HepG2 (cell line): Measurements from ENCODE around the gene KRTAP3-3. TPM values are rescaled to one million over a fixed set of nuclear protein-coding genes. Genes with fewer than 3 reads are reported as not detected.

Experiments used
- BHLHE40 ChIP-seq: IDR thresholded peaks from 2 replicates; pipeline ENCODE4 v1.6.1; 2011; ENCODE audit warnings: low read length, improper control_type of control experiment
- CBX2 ChIP-seq, 2 experiments: fragments of 200-600 bp in 1 of 2; sonication (generic); formaldehyde crosslinking in 1 of 2; IDR thresholded peaks; 2 replicates each; pipeline versions ENCODE4 v1.7.0 to v1.8.1; 2018 to 2022; ENCODE audit warnings: low read depth in 2 of 2, low read length in 1 of 2, mild to moderate bottlenecking in 1 of 2, missing genetic modification reagents in 1 of 2
- DMAP1 ChIP-seq: IDR thresholded peaks from 2 replicates; pipeline ENCODE4 v1.6.1; 2016
- HES4 ChIP-seq: sonication (generic); formaldehyde crosslinking; IDR thresholded peaks from 2 replicates; pipeline ENCODE4 v1.9.0; 2021; ENCODE audit warnings: mild to moderate bottlenecking, missing genetic modification reagents, borderline replicate concordance
- HNRNPUL1 ChIP-seq: fragments of 200-400 bp; formaldehyde crosslinking; IDR thresholded peaks from 2 replicates; pipeline ENCODE4 v1.6.1; 2017; ENCODE audit warnings: low read depth, mild to moderate bottlenecking, low read length, moderate library complexity
- KLF12 ChIP-seq: sonication (generic); formaldehyde crosslinking; IDR thresholded peaks from 2 replicates; pipeline ENCODE4 v1.4.0; 2020; ENCODE audit warnings: missing genetic modification reagents, borderline replicate concordance
- KLF6 ChIP-seq: IDR thresholded peaks from 2 replicates; pipeline ENCODE4 v1.8.0; 2016; ENCODE audit warnings: missing biosample characterization, missing genetic modification reagents
- MEIS2 ChIP-seq: sonication (generic); formaldehyde crosslinking; IDR thresholded peaks from 2 replicates; pipeline ENCODE4 v1.9.0; 2021; ENCODE audit warnings: mild to moderate bottlenecking, missing genetic modification reagents
- SOX5 ChIP-seq: IDR thresholded peaks from 2 replicates; pipeline ENCODE4 v1.6.1; 2016; ENCODE audit warnings: borderline replicate concordance
- SP2 ChIP-seq: sonication (generic); formaldehyde crosslinking; IDR thresholded peaks from 2 replicates; pipeline ENCODE4 v1.5.1; 2020; ENCODE audit warnings: mild to moderate bottlenecking, missing genetic modification reagents
- SYNCRIP ChIP-seq: fragments of 200-400 bp; formaldehyde crosslinking; IDR thresholded peaks from 2 replicates; pipeline ENCODE4 v1.6.1; 2018; ENCODE audit warnings: mild to moderate bottlenecking, low read depth, low read length; ENCODE audit not compliant: insufficient read depth
- ZIK1 ChIP-seq: sonication (generic); formaldehyde crosslinking; IDR thresholded peaks from 2 replicates; pipeline ENCODE4 v1.5.0; 2020; ENCODE audit warnings: mild to moderate bottlenecking, low read depth, missing genetic modification reagents, borderline replicate concordance
- ZNF12 ChIP-seq: sonication (generic); formaldehyde crosslinking; IDR thresholded peaks from 2 replicates; pipeline ENCODE4 v1.5.0; 2020; ENCODE audit warnings: missing genetic modification reagents
- ZNF234 ChIP-seq: sonication (generic); formaldehyde crosslinking; conservative IDR thresholded peaks from 2 replicates; pipeline ENCODE4 v1.5.1; 2020; ENCODE audit warnings: mild to moderate bottlenecking, missing genetic modification reagents
- ZNF318 ChIP-seq: sonication (generic); formaldehyde crosslinking; IDR thresholded peaks from 2 replicates; pipeline ENCODE4 v1.4.0; 2020; ENCODE audit warnings: mild to moderate bottlenecking, missing genetic modification reagents
- ZNF720 ChIP-seq: sonication (generic); formaldehyde crosslinking; IDR thresholded peaks from 2 replicates; pipeline ENCODE4 v1.4.0; 2020; ENCODE audit warnings: missing genetic modification reagents
- ZNF746 ChIP-seq: sonication (generic); formaldehyde crosslinking; IDR thresholded peaks from 2 replicates; pipeline ENCODE4 v1.8.0; 2022; ENCODE audit warnings: mild to moderate bottlenecking, missing genetic modification reagents
- polyA plus RNA-seq, 8 experiments: library from polyadenylated mRNA; depleted of rRNA in 3 of 8; stranded (reverse) in 7 of 8; unstranded in 1 of 8; fragments of >200 nt; fragmentation: Illumina TruSeq in 4 of 8; extraction: Trizol in 4 of 8; gene quantifications; 2 replicates each; pipeline versions ENCODE4 v1.2.1 to v1.2.3, GENCODE V29; 2011 to 2016; ENCODE audit warnings: low read depth in 4 of 8, missing spikeins in 1 of 8, mixed read lengths in 1 of 8; ENCODE audit not compliant: insufficient read depth in 1 of 8
- total RNA-seq, 5 experiments: library from RNA; depleted of rRNA; stranded (reverse); fragments of >200 nt; fragmentation: Illumina TruSeq; extraction: Trizol; gene quantifications; 2 replicates each; pipeline ENCODE4 v1.2.3, GENCODE V29; 2016; ENCODE audit warnings: low read depth in 1 of 5
- TF ChIP-seq, protein P1 (sequence below): sonication (generic); formaldehyde crosslinking; IDR thresholded peaks from 2 replicates; pipeline ENCODE4 v1.4.0; 2020; ENCODE audit warnings: missing genetic modification reagents, borderline replicate concordance
- TF ChIP-seq, protein P2 (sequence below): IDR thresholded peaks from 2 replicates; pipeline ENCODE4 v1.6.1; 2016; ENCODE audit warnings: low read depth, borderline replicate concordance

KRTAP3-3 gene
- total and polyA plus RNA-seq, 2 of the 13 experiments (the other 11 are each of a cell fraction or from before 2014, with no cell fraction given): not detected

DNA sequence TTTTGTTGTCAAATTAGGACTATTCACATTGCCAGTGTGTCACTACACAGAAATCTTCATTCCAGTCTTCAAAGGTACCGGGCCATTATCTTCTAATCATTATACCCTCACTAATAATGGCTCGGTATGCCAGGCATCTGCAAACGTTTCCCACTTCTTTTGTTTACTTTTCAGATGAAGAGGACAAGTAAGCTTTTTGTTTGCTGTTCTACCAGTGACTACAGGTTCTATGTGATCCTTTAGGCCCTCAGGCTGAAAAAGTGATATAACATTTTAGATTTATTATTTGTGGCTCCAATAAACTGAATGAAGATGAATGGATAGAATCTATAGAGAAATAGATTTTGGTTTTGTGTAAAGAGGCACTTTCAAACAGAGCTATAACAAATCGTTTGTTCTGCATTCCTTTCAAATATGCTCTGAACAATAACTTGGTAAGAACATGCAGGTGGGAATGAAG, 15.4 kb upstream of the KRTAP3-3 start (continued):
- TF ChIP-seq ZNF318 (CRISPR knock-in tag): no peak
- TF ChIP-seq ZNF234 (CRISPR knock-in tag): no peak
- TF ChIP-seq CBX2 (IDR thresholded peaks at IDR 0.05; ENCODE audit: low read depth, low read length): no peak
- TF ChIP-seq CBX2 (CRISPR knock-in tag; IDR thresholded peaks at IDR 0.05; ENCODE audit: low read depth): no peak
- TF ChIP-seq ZIK1: no peak
- peak; percentile 47; the same call in 1 of the 2 replicates for TF ChIP-seq ZNF12 (CRISPR knock-in tag)
- TF ChIP-seq SYNCRIP: no peak
- no peak for TF ChIP-seq BHLHE40
- no peak for TF ChIP-seq HNRNPUL1
- TF ChIP-seq ZNF746 (CRISPR knock-in tag): no peak
- no peak for TF ChIP-seq ZNF720
- no peak for TF ChIP-seq KLF12
- TF ChIP-seq SOX5 (CRISPR knock-in tag): peak; percentile 100
- TF ChIP-seq, protein P1, sequence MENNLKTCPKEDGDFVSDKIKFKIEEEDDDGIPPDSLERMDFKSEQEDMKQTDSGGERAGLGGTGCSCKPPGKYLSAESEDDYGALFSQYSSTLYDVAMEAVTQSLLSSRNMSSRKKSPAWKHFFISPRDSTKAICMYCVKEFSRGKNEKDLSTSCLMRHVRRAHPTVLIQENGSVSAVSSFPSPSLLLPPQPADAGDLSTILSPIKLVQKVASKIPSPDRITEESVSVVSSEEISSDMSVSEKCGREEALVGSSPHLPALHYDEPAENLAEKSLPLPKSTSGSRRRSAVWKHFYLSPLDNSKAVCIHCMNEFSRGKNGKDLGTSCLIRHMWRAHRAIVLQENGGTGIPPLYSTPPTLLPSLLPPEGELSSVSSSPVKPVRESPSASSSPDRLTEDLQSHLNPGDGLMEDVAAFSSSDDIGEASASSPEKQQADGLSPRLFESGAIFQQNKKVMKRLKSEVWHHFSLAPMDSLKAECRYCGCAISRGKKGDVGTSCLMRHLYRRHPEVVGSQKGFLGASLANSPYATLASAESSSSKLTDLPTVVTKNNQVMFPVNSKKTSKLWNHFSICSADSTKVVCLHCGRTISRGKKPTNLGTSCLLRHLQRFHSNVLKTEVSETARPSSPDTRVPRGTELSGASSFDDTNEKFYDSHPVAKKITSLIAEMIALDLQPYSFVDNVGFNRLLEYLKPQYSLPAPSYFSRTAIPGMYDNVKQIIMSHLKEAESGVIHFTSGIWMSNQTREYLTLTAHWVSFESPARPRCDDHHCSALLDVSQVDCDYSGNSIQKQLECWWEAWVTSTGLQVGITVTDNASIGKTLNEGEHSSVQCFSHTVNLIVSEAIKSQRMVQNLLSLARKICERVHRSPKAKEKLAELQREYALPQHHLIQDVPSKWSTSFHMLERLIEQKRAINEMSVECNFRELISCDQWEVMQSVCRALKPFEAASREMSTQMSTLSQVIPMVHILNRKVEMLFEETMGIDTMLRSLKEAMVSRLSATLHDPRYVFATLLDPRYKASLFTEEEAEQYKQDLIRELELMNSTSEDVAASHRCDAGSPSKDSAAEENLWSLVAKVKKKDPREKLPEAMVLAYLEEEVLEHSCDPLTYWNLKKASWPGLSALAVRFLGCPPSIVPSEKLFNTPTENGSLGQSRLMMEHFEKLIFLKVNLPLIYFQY (CRISPR knock-in tag): peak; percentile 52; the same call in 1 of the 2 replicates
- no peak for TF ChIP-seq SP2
- TF ChIP-seq MEIS2: 0 out of 2 replicates have a peak, but pooled peaks have one; percentile 29
- no peak for TF ChIP-seq HES4 (CRISPR knock-in tag)
- peak; percentile 50; the same call in 1 of the 2 replicates for TF ChIP-seq DMAP1 (CRISPR knock-in tag)
- TF ChIP-seq, protein P2, sequence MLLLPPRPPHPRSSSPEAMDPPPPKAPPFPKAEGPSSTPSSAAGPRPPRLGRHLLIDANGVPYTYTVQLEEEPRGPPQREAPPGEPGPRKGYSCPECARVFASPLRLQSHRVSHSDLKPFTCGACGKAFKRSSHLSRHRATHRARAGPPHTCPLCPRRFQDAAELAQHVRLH: no peak
- 0 out of 2 replicates have a peak, but pooled peaks have one; percentile 42 for TF ChIP-seq KLF6
